ACHN (cell line): ENCODE data around the gene HOXA1.

Experiments
- DNase-seq: peaks from one replicate; pipeline ENCODE4 v3.0.0-alpha.2; 2015
- in situ Hi-C: cut with HindIII; loops from 2 replicates; pipeline ENCODE4 v1.10.0; 2017; ENCODE audit warnings: low sequenced_read_pairs, low pct_ligation_motif_present, low pct_unique_long_range_greater_than_20kb

The HOXA1 gene

DNA sequence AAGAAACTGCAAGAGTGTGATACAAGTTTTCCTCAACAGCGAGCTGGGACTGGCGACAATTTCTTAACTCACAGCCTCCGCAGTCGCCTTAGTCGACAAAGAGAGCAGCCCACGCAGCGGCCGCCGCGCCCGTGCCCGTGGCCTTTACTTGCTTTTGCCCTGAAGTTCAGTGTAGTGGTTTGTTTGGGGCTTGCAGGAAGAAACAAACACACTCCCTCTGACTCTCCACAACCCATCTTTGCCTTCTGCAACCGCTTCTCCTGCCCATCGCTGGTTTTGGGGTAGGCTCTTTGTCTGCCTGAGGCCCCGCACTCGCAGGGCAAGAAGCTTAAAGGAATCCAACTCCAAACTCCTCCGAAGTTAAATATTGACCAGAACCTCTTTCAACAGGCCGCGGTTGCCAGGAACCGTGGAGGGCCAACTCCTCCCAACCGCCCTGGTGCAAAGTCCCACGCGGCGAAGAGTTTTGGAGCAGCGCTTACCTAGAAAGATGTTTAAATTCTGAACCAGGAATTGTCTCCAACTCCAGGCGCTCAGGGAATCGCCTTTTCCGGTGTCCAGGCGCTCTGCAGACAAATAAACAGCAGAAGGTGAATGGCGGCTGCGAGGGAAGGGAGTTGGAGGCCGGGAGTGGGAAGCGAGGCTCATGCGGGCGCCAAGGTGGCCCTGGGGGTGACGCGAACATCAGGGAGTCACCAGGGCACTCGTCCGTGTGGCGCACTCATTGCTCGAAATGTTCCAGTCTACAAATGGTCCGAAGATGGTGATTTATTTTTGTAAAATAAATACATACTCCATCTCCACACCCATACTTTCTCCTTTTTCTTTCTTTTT is 26.5 kb upstream of the HOXA1 start:
- DNase-seq, result peak; percentile 94
- in situ Hi-C loops, result loop anchor here (10.0 kb wide), 1 partner anchor 267 kb away; no protein-coding TSS in a partner anchor

DNA sequence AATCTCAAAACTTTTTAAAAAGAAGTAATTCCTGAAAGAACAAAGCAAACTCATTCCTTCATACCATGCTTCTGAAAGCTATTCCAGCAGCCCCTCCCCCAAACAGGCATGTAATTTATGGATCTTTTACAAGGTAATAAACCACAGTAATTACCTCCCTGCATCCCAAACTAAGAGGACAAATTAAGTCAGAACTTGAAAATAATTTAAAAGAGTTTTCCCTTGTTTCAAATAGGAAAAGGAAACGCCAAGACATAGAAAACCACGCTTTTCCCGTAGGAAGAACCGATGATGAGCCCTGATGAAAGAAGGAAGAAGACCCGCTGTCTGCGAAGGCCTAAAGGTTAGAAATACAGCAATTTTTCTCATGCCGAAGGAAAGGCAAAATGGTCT is 25.9 kb upstream of the HOXA1 start:
- DNase-seq, result no peak

DNA sequence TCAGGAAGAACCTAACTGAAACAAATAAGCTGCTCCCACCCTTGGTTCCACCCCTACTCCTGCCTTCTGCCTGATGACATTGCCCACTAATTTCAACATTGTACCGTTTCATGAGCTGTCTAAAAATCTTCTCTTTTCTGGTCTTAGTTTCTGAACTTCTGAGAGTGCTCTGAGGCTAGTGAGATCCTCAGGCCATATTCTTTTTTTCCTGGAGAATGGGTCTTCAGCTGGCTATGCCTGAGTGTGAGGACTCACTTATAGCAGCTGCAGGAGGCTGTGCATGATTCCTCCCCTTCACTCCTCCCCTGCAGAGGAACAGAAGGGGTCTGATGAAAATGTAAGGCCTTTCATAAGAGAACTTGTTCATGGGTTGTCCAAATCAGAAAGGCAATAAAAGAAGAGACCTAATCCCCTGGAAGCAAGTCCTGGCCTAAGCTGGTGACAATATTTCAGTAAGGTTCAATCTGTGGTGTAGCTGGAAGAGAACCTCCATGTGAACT is 23.7 kb upstream of the HOXA1 start:
- in situ Hi-C loops, result no loop called here
- no peak for DNase-seq

More for the DNA sequence above, 25.9 kb upstream of the HOXA1 start:
- in situ Hi-C loops, result loop anchor here (10.0 kb wide), 1 partner anchor 267 kb away; no protein-coding TSS in a partner anchor

DNA sequence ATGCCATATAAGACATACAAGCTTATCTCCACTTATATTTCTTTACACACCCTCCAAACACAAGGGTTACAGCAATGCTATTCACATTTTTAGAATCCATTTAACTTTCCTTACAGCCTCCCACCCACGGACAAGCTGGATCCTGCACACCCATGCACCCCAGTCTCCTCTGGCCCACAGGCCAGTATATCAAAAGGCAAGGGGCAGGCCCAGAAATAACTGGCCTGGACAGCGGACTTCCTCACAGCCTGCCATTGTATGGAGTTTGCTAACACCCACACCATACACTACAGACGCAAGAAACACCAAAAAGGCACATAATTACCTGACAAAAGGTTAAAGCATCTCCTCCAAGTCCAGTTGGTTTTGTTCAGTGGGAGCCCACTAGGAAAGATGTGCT is 22.8 kb upstream of the HOXA1 start:
- in situ Hi-C loops, result no loop called here
- DNase-seq, result peak; percentile 32

DNA sequence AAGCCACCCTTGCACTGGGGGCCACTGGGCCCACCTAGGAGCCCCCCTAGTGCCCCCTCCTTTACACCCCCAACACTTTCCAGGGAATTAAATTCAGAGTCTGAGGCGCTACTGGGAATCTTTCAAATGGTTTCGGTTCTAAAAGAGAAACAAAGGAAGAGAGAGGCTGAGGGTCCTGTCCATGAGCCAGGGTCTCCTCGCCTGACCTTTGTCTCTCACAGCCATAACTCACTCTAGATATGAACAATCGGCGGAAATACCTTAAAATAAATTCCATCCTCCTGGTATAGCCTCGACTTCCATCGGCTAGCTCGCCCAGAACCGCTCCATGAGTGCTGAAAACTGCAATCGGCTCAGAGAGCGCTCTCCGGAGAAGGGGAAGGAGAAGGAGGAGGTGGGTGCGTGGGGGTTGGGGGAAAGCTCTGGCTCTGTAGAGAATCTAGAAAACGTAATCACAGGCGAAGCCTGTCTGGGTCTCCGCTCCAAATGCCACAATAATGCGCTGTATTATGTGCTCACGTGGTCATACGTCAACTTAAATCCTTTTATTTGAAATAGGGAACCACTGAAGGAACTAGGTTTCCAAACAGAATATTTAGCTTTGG is 22.2 kb upstream of the HOXA1 start:
- in situ Hi-C loops, result no loop called here
- peak; percentile 83 for DNase-seq

DNA sequence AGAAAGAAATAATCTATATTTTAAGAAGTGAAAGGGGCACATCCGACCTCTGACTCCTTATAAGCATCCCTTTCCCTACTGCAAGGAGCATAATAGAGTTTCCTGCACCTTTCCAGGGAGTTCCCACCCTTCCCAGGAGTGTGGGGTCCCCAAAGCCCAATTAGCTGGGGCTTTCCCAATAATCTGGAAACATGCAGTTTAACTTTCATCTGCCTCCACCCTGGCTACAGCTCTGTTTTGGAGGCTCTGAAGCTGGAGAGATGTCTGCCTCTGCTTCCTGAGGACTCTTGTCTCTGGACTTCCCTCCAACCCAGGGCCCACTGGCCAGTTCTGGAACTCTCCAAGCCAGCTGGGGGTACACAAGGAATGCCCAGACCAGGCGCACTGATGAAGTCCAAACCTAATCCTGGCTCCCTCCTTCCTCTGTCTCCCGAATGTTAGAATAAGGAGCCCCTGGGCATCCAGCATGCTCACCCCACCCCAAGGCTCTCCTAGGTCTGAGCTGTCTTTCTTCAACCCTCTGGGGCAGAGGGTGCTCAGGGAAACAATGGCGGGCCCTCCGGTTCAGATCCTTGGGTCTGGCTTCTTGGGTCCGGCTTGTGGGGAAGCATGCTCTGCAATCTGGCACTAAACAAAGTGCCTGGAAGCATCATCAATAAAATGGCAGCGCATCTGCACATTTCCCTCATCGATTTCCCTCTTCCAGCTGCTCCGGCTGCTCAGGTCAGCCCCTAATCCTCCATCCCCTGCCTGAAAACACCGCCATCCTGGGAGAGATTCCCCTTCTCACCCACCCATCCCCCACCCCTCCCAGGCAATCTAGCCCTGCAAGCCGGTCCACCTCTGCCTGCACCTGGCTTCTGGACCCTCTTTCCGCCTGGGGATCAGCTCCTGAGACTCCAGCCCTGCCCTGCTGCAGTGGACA is 21.4 kb upstream of the HOXA1 start:
- in situ Hi-C loops, result no loop called here
- peak; percentile 48 for DNase-seq

DNA sequence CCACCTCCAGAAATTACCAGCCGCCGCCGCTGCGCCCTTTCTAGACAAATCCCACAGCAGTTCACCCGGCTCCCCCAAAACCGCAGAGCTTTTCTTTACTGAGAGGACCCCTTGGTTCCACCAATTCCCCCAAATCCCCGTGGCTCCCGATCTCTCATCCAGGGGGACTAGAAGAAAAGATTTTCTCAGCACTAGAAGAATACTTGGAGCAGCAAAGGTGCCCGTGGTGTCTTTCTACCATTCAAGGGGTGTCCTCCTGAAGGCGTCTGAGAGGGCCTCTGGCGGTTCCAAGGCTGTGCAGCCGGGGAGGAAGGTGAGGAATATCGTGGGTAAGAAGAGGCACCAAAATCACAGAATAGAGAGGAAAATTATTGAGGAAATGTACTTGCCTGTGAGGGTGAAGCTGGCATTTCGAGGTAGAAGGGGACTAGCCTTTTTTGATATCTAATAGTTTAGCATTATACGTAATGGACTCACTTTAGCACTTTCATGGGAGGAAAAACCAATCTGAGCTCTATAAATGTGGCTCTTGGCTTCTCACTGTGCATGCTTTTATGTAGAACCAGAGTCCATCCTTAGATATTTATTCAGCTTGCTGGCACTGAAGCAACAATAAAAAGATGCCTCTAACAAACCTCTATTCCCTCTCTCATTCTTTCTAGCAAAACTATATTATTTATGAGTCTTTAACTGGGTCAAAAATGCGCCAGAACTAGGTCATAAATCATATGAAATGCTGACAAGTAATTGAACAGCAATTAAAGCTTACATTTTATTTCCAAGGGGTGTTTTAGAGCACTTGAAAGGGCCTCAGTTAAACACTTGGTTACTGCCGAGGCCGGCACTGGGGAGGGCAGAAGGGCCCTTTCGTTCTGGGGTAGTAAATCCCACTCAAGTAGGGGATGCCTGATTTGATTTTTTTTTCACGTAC is 20.5 kb upstream of the HOXA1 start:
- DNase-seq, result peak; percentile 40

DNA sequence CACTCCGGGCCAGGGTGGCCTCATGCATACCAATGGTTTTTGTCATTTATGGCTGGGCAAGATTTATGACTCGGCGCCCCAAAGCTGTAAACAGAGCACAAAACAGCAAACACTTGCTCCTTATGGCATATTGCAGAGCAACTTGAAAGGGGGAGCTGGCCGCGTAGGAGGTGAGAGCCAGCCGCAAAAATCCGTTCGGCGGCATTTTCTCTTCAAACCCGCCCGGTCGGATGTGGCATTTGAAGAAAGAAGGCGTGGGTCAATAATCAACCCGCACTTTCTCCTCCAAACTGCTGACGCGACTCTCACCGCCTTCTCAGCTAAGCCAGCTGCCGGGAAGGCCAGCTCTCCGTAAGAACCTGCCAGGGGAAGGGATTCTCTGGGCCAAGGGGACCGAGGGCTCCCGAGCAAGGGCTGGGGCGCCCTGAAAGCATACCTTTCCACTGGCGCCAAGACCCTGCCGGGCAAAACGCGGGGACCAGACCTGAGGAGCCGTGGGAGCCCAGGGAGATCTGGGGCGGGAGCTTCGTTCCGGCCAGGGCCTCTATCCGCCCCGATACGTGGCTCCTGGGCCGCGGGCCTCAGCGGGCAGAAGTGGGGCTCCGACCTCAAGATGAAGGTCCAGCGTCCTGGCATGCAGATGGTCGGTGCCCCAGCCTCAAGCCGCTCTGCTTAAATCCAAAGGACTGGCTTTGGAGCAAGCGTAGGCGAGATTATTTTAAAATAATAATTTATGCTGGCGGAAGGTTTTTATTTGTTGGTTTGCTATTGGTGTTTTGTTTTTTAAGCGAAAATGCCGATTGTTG is 19.6 kb upstream of the HOXA1 start:
- in situ Hi-C loops, result no loop called here
- peak; percentile 96 for DNase-seq

More for the DNA sequence above, 20.5 kb upstream of the HOXA1 start:
- in situ Hi-C loops, result no loop called here

DNA sequence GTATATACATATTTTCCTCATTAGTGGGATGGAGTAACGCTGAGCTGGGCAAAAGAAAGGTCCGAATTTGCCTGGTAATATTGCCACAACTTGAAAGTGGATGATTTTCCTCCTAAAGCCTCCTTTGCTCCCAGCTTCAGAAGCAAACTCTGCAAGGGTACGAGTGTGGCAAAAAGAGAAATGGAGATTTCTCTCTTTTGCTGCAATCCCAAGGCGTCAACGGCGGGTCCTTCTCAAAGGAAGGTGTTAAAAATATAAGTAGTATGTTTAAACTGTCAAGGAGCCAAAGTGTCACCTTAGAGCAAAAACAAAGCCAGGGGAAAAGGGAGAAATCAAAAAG is 19.1 kb upstream of the HOXA1 start:
- DNase-seq, result no peak
- in situ Hi-C loops, result no loop called here

DNA sequence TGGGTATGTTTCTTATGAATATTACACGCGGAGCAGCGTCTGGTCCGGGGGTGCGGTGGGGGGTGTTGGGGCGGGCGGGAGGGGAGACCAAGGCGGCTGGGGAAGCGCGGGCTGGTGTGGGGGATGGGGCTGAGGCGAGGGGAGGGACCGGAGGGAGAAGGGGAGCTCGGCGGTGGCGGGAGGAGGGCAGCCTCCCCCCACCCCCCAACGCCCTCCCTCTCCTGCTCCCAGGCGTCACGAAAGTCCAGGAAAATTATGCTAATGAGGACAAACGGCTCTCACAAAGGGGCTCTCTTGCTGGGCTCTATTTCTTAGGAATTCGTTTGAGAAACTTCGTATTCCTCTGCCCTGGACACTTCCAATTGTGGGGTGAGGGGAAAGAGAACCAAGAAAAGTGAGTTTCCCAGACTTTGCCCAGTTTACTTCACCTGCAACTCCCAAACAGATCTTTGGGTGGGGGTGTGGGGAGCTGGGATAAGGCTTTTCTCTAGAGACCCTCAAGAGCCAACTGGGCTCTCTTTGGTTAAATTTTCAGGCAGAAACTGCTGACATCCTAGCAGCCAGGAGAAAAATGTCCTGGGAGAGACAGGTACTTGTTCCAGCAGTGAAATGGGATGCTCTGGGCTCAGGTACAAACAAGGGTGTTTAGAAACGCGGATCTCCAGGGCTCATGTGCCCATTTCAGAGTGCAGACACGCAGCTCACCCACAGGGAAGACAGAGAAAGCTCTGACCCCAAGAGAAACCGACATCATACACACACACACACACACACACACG is 18.4 kb upstream of the HOXA1 start:
- peak; percentile 89 for DNase-seq
- in situ Hi-C loops, result no loop called here

DNA sequence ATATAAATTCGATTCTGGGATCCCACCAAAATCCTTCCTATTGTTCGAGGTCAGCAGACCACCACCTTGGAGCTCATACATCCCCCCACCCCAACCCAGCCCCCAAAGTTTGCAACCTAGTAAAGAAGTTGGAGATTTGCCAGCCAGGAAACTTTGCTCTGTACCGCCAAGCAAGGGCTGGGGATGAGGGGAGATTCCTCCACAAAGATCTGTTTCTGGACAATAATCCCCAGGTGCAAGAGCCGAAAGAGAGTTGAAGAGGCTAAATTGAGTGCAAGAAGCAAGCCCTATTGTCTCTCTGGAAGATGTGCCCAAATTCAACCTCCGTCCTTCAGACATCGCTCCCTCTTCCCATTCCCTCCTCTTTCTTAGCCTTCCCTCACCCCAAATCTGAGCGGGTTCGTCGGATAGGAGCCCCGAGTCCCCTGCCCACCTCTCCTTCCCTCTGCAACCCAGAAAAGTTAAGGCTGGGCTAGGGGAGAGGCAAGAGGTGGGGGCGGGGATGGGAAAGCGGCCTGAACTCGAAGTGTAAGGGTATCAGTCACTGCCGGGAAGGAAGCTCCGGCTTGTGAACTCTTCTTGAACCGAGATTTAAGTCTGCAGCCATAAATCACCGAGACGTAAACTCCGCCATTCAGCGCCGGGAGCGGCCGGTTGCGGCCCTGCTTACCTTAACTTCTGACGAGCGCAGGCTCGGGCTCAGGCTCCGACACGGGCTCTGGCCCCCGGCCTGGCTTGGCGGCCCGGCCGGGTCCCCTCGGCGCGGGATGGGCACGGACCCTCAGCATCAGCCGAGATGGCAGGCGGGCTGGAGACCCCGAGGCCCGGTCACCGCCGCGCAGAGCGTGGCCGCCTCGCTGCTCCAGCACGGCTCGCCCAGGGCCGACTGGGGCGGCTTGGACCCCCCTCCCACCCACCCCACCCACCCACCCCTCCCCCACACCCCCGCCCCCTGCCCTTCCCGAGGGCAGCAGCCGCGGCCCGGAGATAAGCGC is 17.5 kb upstream of the HOXA1 start:
- peak; percentile 92 for DNase-seq
- in situ Hi-C loops, result no loop called here

DNA sequence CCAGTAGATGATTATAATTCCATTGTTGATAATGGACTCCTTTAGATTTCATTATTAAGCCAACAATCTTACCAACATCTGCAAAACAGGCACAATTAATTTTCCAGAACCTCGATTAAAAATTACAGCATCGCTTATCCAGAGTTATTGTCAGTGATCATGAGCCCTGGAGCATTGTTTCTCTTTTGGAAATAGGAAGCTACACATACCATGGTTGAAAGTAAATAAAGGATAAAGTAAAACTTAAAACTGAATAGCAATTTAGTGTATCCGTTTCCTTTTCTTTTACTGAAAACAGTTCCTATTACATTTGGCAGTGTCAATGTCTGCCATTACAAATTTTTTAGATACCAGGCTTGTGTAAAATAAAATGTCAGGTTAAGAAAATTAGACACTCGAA is 16.6 kb upstream of the HOXA1 start:
- in situ Hi-C loops, result no loop called here
- no peak for DNase-seq

DNA sequence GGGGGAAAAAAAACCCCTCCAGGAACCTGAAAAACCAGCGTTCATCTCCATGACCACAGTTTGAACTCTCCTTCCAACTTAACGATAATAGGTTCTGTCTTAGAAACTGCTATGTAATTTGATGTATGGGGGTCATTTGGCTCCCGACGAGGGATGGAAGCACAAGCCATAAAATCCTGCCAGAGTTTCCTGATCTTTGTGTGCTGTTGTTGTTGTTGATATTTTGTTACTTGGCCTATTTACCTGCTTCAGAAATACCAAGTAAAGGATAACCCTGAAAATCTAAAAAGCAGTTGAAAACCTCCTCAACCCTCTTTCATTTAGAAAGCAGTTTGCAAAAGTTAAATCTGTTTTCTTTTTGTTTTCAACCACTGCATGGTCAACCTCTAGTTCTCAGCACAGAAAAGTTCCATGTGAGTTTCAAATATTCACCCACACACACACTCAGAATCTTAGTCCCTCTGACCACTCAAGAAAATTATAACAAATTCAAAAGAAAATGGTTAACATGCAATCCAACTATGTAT is 16.0 kb upstream of the HOXA1 start:
- DNase-seq, result no peak
- in situ Hi-C loops, result no loop called here

DNA sequence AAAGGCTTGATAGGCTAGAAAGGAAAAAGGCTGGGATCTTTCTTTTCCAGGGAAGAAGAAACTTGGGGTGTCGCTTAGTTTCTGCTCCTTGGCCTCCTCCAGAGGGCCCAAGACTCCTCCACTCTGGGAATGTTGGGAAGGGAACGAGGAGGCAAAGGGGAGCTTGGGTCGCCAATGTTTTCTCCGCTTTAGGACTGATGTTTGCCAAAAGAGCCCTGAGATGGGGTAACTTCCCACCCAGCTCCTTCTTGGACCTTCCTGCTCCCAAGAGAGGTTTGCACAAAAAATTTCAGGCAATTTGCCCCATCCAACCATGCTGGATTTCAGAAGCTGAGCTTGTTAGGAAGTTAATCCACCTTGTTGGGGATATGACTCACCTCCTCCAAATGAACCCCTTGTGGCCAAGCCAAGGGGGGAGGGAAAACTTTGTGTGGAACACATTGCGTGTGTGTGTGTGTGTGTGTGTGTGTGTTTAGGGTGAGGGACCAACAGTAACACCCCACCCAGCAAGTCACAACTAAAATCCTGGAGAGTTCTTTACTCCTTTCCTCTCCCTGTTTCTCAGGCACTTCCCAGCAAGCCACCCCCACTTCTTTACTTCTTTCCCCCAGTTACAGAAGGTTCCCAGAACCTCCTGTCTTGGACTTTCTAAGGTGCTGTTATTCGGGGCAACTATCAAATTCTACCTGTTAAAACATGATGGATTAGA is 15.4 kb upstream of the HOXA1 start:
- in situ Hi-C loops, result no loop called here
- DNase-seq, result peak; percentile 42
